ENCODE measurements around the gene TMEM38B. TPM values are rescaled to one million over a fixed set of nuclear protein-coding genes. Genes with fewer than 3 reads are reported as not detected.

TMEM38B gene
- total RNA-seq, 1 experiment from 2014 or later, result 14.5 TPM

DNA sequence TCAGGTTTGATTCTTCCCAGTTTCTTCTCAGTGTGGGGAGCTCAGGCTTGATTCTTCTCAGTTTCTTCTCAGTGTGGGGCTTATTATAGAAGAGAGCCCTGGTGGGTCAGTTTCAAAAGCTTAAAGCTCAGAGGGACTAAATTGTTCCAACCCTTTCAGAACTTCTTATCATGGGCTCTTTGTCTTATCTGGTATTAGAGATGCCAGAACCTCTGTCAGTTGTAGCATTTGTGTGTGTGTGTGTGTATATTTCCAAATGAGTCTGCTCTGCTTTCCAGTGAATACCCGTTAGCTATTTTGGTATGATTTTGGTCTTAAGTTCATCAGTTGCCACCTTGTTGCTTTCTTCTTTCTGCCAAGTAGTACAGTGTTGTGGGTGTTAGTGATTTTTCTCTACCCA, 21.8 kb downstream of the TMEM38B start:
- no peak overlapping the region for H4K8ac ChIP-seq (replicated peaks; ENCODE audit: insufficient read length, low read depth, low read length)
- no peak overlapping the region for H3K27ac ChIP-seq (ENCODE audit: insufficient read length, low read depth, low read length)
- H3K79me1 ChIP-seq (ENCODE audit: insufficient read depth, low read depth, low read length, poor library complexity, severe bottlenecking), result no peaks in the 10 kb centered on the region
- H3K56ac ChIP-seq (ENCODE audit: insufficient read length, low read depth, low read length), result no peak overlapping the region
- H2BK15ac ChIP-seq (ENCODE audit: low read depth, low read length), result no peak overlapping the region
- no peaks in the 10 kb centered on the region for H3K4me1 ChIP-seq (ENCODE audit: insufficient read depth, low read length)
- H3K36me3 Mint-ChIP-seq (ENCODE audit: insufficient read depth in 1 of 3, low read depth in 3 of 3), result no peaks in the 10 kb centered on the region
- no peaks in the 10 kb centered on the region for H3K27me3 ChIP-seq (ENCODE audit: insufficient read depth, low read length)
- no peaks in the 10 kb centered on the region for H3K9me3 Mint-ChIP-seq
- H3T11ph ChIP-seq (ENCODE audit: low read length), result no peak overlapping the region
- WGBS (ENCODE audit: extremely low coverage, insufficient read length, low lambda C conversion rate), result no CpG with 5 or more reads among the region's 1 CpG
- no peak for DNase-seq
- no peak overlapping the region for H3K27ac Mint-ChIP-seq
- no peak overlapping the region for H3K23ac ChIP-seq (ENCODE audit: insufficient read length, low read depth, low read length)
- H2BK5ac ChIP-seq (ENCODE audit: insufficient read length, low read length), result no peak overlapping the region
- no peak overlapping the region for H2BK20ac ChIP-seq (ENCODE audit: low read depth, low read length, poor library complexity, severe bottlenecking)
- TF ChIP-seq CTCF (conservative IDR thresholded peaks at IDR 0.05), result no peak
- no peak overlapping the region for H3K14ac ChIP-seq (ENCODE audit: insufficient read depth, low read length)
- H3K4me2 ChIP-seq (ENCODE audit: insufficient read depth, insufficient read length, low read length), result no peak overlapping the region
- H4K5ac ChIP-seq (ENCODE audit: insufficient read length, low read depth, low read length), result no peak overlapping the region
- H4K20me1 ChIP-seq (ENCODE audit: control insufficient read depth, insufficient read depth, insufficient read length), result no peaks in the 10 kb centered on the region
- H2AFZ ChIP-seq (ENCODE audit: low read length), result no peak overlapping the region
- no peaks in the 10 kb centered on the region for H3K27me3 Mint-ChIP-seq (ENCODE audit: low read depth)
- H2AK5ac ChIP-seq (ENCODE audit: insufficient read length, low read length), result no peak overlapping the region
- no peaks in the 10 kb centered on the region for H3K23me2 ChIP-seq (ENCODE audit: insufficient read length, low read depth, low read length, poor library complexity, severe bottlenecking)
- H3K79me2 ChIP-seq (ENCODE audit: insufficient read depth, low read length), result no peaks in the 10 kb centered on the region
- no peak overlapping the region for H3K4me3 Mint-ChIP-seq
- H2BK12ac ChIP-seq (ENCODE audit: insufficient read length, low read depth, low read length), result no peak overlapping the region
- H2BK120ac ChIP-seq (ENCODE audit: low read depth, low read length, poor library complexity, severe bottlenecking), result no peak overlapping the region
- H3K4ac ChIP-seq (ENCODE audit: low read depth, low read length), result no peak overlapping the region
- H3K9ac ChIP-seq (ENCODE audit: extremely low read depth, insufficient read length, low read length), result no peak overlapping the region
- no peaks in the 10 kb centered on the region for H3K9me3 ChIP-seq (ENCODE audit: control insufficient read depth, low read depth, low read length)
- no peak overlapping the region for H4K91ac ChIP-seq (ENCODE audit: insufficient read length, low read depth, low read length)
- H3K18ac ChIP-seq (ENCODE audit: insufficient read length, low read depth, low read length), result no peak overlapping the region
- peaks cover 4 to 6% of the 10 kb centered on the region in 2 experiments; a peak in 3 of 4 replicates for H3K4me1 Mint-ChIP-seq

Measured in H9 (cell line).